Gastrocnemius medialis (tissue), 4 donors: ENCODE measurements around the gene TMEM14A. TPM values are rescaled to one million over a fixed set of nuclear protein-coding genes. Genes with fewer than 3 reads are reported as not detected.

Experiments
- ATAC-seq, 2 donors: fragments of 150-250 bp; one replicate each; pipeline ENCODE4 v1.9.1; 2016
- DNase-seq, 2 donors: peaks; one replicate each; pipeline ENCODE4 v3.0.0-alpha.2; 2019
- H3K27ac ChIP-seq, 4 donors: fragments of 200-600 bp; sonication (generic); 1 replicate in 1 of 4; 2 replicates in 3 of 4; pipeline ENCODE4 v1.5.1; 2016 to 2018; ENCODE audit warnings: mild to moderate bottlenecking in 2 of 4, moderate library complexity in 1 of 4
- H3K27me3 ChIP-seq, 3 donors: fragments of 200-600 bp; sonication (generic) in 2 of 3; 1 replicate in 1 of 3; 2 replicates in 2 of 3; pipeline versions ENCODE4 v1.5.1 to v1.6.0; 2016 to 2019; ENCODE audit warnings: mild to moderate bottlenecking in 1 of 3, moderate library complexity in 1 of 3
- H3K36me3 ChIP-seq, 2 donors: fragments of 200-600 bp; sonication (generic) in 1 of 2; one replicate each; pipeline ENCODE4 v1.5.1; 2017 to 2018
- H3K4me1 ChIP-seq, 2 donors: fragments of 200-600 bp; sonication (generic) in 1 of 2; one replicate each; pipeline ENCODE4 v1.5.1; 2016 to 2017; ENCODE audit warnings: mild to moderate bottlenecking in 2 of 2
- H3K4me3 ChIP-seq, 4 donors: fragments of 200-600 bp; sonication (generic) in 3 of 4; 1 replicate in 1 of 4; 2 replicates in 3 of 4; pipeline ENCODE4 v1.5.1; 2016 to 2019; ENCODE audit warnings: mild to moderate bottlenecking in 2 of 4
- H3K9me3 ChIP-seq, 3 donors: fragments of 200-600 bp; sonication (generic) in 2 of 3; 1 replicate in 1 of 3; 2 replicates in 2 of 3; pipeline ENCODE4 v1.5.1; 2016 to 2019
- CTCF ChIP-seq, 5 experiments: fragments of 450-650 bp in 3 of 5; fragments of 200-600 bp in 2 of 5; sonication (generic) in 2 of 5; IDR thresholded peaks in 4 of 5; conservative IDR thresholded peaks in 1 of 5; 1 replicate in 4 of 5; 2 replicates in 1 of 5; pipeline ENCODE4 v1.5.1; 2016 to 2019; ENCODE audit warnings: antibody characterized with exemption in 5 of 5, mild to moderate bottlenecking in 3 of 5, moderate library complexity in 3 of 5
- POLR2A ChIP-seq, 2 donors: fragments of 450-650 bp; IDR thresholded peaks; one replicate each; pipeline ENCODE4 v1.6.1; 2017; ENCODE audit warnings: antibody characterized with exemption in 2 of 2, mild to moderate bottlenecking in 2 of 2, moderate library complexity in 2 of 2
- in situ Hi-C, 4 donors: fragments of 200-750 bp; cut with MboI; loops; one replicate each; pipeline versions ENCODE4 v1.15.0 to v1.8.0; 2017; ENCODE audit warnings: low sequenced_read_pairs in 4 of 4
- intact Hi-C: fragments of 100-400 bp; cut with DNase I; formaldehyde crosslinking; loops from one replicate; pipeline ENCODE4 v1.15.1; 2023; ENCODE audit warnings: low total_unique reads
- total RNA-seq, 4 donors: library from RNA; depleted of rRNA; stranded (reverse); fragments of >200 nt; gene quantifications; one replicate each; pipeline versions ENCODE4 v1.1.0 to v1.2.3, GENCODE V29; 2016

Gene TMEM14A
- total RNA-seq, 4 donors from 2014 or later = 0.75 to 1.8 (median 1.4) TPM; not detected in 1

- H3K36me3 ChIP-seq = no peaks in the 10 kb centered on the region
- no peaks in the 10 kb centered on the region for H3K4me1 ChIP-seq
- ATAC-seq = no peak
- no peak overlapping the region for H3K4me3 ChIP-seq
- no peak for DNase-seq
- no peaks in the 10 kb centered on the region for H3K27me3 ChIP-seq
- in situ Hi-C loops (no loop called here), intact Hi-C loops (no loop called here)
- TF ChIP-seq CTCF (IDR thresholded peaks at IDR 0.05 in 4 of 5, conservative IDR thresholded peaks at IDR 0.05 in 1 of 5) (no peak), POLR2A (IDR thresholded peaks at IDR 0.05) (no peak)
- no peak overlapping the region for H3K27ac ChIP-seq
- no peaks in the 10 kb centered on the region for H3K9me3 ChIP-seq
These were observed 64.2 kb downstream of the TMEM14A start for GRCh38 chr6:52735071-52735470.

GRCh38 chr6:52736145-52736544, 65.2 kb downstream of the TMEM14A start:
- Histone ChIP-seq H3K27me3 (no peaks in the 10 kb centered on the region), H3K9me3 (no peaks in the 10 kb centered on the region), H3K27ac (no peak overlapping the region), H3K36me3 (no peaks in the 10 kb centered on the region), H3K4me1 (no peaks in the 10 kb centered on the region), H3K4me3 (no peak overlapping the region)
- TF ChIP-seq CTCF (IDR thresholded peaks at IDR 0.05 in 4 of 5, conservative IDR thresholded peaks at IDR 0.05 in 1 of 5) = no peak
- no peak for TF ChIP-seq POLR2A (IDR thresholded peaks at IDR 0.05)
- DNase-seq (no peak), ATAC-seq (no peak)
- in situ Hi-C loops (no loop called here), intact Hi-C loops (no loop called here)

Other genes with a start within 250 kb of the TMEM14A start
- gene TRAM2, start 94.1 kb upstream of the TMEM14A start, total RNA-seq = 1 to 10 TPM; 2.4 to 4.5 (median 3.6) TPM
- gene GSTA2, start 92.4 kb downstream of the TMEM14A start, total RNA-seq = not detected
- gene GSTA1, start 132.7 kb downstream of the TMEM14A start, total RNA-seq = under 1 TPM in 1 of 4 donors, not detected in 3; 0.27 TPM
- not detected for gene GSTA5, start 169.7 kb downstream of the TMEM14A start, total RNA-seq
- not detected for gene GSTA3, start 238.6 kb downstream of the TMEM14A start, total RNA-seq